NCI-H446 (cell line): ENCODE measurements around the gene LRP1B.
"Not testable (repeated sequence)": the region's sequence is repeated elsewhere in the genome, so short reads cannot be mapped to it uniquely, and the experiment has no call there.

Experiments used
- DNase-seq, 2 experiments: peaks; one replicate each; lab custom pipeline; 2025; lab: John Stamatoyannopoulos, UW

LRP1B gene

GRCh38 chr2:142104134-142104758 lies 26.6 kb downstream of the LRP1B start:
- DNase-seq: peak; percentile 62 to 72

DNA sequence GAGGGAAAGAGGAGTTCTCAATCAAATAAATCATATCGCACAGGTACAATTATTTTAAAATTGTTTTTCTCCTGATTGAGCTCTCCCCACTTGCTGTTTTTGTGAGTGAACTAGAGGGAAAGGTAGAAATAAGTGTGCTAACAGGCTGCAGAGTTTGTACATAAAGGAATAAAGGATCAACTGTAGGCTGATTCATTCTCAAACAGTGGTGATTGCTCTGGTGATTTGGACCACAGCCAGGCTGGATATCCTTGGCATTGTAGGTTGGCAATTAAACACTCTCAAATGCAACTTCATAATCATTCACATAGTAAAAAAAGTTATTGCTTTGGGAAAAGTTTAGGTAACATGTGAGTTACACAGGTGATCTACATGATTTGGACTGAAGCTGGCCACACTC lies 29.8 kb downstream of the LRP1B start:
- DNase-seq: peak; percentile 70 to 76

- peak; percentile 42 to 63 for DNase-seq
Observed at GRCh38 chr2:142100139-142100873, 30.5 kb downstream of the LRP1B start.

DNA sequence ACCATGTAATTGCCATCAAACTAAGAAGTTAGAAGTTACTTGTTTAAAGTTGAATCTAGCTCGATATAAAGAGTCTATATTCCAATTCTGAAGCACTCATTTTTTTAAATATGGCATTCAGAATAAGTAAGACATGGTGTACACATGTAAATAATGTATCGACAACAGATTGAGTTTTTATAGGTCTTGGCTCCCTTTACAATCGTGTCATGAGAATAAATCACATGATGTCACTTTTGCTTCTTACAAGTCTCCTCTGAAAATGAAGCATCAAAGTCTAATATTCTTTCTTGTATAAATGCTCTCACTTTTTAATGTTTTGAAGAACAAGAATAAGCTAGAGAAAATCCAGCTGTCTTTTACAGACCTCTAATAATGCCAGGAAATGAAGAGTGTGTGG lies 33.1 kb downstream of the LRP1B start:
- peak in 1 of 2 experiments; percentile 28 for DNase-seq

GRCh38 chr2:142095647-142096046 lies 35.2 kb downstream of the LRP1B start:
- no peak for DNase-seq

DNA sequence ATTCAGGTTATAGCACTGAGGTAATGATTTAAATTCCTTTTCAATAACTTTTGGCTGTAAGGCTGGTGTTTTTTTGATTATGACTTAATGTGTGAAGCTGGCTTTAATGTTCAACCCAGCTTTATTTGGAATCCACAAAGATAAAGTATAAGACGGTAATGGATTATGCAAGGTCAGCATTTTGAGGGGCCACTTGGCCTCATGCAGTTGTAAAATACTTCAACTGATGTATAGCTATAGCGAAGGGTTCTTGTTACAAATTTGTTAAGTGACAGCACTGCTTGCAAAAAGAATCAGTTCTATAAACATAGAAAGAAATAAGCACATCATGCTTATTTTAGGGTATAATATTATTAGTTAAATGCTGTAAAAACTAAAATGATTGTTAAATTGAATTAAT lies 36.6 kb downstream of the LRP1B start:
- DNase-seq: no peak

DNA sequence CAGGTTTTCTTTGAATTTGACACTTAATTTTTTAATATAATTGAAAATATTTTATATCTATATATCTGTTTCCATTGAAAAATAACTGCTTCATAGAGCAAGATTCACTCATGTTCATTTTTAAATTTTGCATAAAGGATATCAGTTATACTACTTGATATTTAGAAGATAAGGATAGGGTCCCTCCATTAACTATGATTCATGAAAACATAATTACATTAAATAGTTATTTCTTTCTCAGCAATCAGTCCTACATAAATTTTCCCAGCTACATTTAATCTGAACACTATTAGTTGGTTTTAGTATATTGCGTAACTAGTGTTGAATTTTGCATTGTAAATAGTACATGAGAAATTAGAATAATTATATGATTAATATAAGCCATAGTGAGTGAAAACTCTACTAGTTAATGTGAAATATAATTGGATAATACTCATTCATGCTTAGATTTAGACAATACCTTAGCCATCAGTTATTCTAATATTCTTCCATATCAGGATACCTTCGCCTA lies 42.7 kb downstream of the LRP1B start:
- no peak for DNase-seq

DNA sequence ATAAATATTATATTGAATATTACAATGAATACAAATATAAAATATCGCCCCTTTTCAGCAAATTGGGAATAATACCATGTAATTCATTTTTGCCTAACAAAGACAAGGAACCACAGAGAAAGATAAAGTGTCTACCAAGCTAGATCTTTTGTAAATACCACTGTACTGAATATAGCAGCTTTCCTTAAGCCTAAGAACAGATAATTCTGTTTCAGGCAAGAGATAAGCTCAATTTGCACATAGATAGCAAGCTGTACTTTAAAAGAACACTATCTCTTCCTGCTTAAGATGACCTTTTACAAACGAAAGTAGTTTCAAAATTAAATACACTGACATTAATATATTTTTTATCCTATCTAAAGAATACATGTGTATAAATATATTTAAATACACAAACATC lies 43.2 kb downstream of the LRP1B start:
- not testable (repeated sequence) for DNase-seq

- peak in 1 of 2 experiments; percentile 15 for DNase-seq
Observed at GRCh38 chr2:142082368-142082767, 48.4 kb downstream of the LRP1B start.

GRCh38 chr2:142076317-142076716 lies 54.5 kb downstream of the LRP1B start:
- no peak for DNase-seq

DNA sequence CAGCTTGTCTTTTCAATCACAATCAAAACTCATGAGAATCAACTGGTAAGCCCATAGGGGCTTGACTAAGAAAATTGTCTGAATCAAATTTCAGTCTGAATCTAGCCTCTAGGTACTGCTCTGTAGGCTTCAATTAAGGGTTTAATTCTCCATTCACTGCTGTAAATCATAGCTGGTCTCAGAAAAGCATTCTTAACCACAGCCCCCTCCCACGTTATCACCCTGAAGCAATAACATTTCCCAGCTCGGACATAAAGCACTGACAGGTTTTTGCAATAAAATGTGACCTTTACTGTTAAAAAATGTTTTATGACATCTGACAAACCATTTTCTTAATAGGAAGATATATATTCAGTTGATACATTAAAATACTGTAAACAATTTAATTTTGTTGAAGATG lies 55.0 kb downstream of the LRP1B start:
- DNase-seq: no peak

GRCh38 chr2:142069251-142069888 lies 61.4 kb downstream of the LRP1B start:
- DNase-seq: no peak

GRCh38 chr2:142065700-142066099 lies 65.1 kb downstream of the LRP1B start:
- peak; percentile 59 to 80 for DNase-seq

DNA sequence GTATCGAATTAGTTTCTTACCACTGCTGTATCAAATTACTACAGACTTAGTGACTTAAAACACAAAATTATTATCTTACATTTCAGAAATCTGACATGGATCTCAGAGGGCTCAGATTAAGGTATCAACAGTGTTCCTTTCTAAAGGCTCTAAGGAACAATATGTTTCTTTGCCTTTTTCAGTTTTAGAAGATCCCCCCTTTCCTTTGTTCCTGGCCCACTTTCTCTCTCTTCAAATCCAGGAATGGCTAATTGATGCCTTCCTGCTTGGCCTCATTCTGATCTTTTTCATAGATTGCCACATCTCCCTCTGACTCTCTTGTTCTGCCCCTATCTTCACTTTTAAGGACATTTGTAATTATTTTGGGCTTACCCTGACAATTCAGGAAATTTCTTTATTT lies 65.7 kb downstream of the LRP1B start:
- peak in 1 of 2 experiments; percentile 37 for DNase-seq

- DNase-seq: no peak
Observed at GRCh38 chr2:142061733-142062132, 69.1 kb downstream of the LRP1B start.

- no peak for DNase-seq
Observed at GRCh38 chr2:142058149-142058548, 72.7 kb downstream of the LRP1B start.

DNA sequence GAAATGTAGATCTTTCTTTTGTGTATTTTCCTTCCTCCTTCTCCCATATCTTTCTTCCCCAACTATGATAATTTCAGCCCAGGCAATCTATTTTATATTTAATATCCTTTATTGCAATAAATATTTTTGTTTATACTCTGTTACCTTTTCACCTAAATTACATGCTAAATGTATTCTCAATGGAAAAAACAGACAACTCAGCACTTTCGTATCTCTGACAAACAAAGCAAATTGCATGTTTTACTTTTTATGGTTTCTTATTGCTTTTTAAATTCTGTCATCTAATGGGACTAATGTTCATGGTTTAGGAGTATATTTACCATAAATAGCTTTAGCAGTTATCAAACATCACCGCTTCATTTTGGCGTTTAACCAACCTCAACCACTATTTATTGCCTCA lies 74.0 kb downstream of the LRP1B start:
- DNase-seq: no peak

GRCh38 chr2:142052220-142052863 lies 78.5 kb downstream of the LRP1B start:
- peak in 1 of 2 experiments; percentile 53 for DNase-seq

GRCh38 chr2:142048581-142048980 lies 82.2 kb downstream of the LRP1B start:
- DNase-seq: peak in 1 of 2 experiments; percentile 8

GRCh38 chr2:142045641-142046040 lies 85.2 kb downstream of the LRP1B start:
- peak in 1 of 2 experiments; percentile 39 for DNase-seq

- peak in 1 of 2 experiments; percentile 15 for DNase-seq
Observed at GRCh38 chr2:142044197-142044596, 86.6 kb downstream of the LRP1B start.

DNA sequence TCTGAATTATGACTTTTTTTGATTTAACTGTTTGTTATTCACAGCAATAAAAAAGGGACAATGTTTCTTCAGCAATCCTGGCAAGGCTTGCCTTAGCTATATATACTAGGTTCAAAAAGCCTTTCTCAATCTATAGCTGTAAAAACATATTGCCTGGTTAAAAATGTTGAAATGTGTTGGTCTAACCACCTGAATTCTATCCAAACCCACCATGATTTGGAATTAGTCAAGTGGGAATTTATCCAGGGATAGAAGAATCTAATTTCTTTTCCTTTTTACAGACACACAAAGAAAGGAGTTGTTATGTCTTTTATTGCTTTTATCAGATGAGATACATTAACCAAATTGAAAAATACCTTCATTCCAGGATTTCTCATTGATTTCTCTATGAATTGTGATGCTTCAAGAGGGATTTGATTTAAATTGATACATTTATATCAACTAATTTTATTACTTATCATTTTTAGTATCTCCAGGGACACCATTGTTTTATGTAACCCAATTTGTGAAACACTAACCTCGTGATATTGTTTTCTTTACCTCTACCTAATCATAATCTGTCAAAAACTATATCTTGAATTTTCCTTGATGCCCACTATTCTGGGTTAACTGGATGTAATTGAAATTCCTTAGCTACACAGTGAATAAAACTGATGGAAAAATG lies 88.1 kb downstream of the LRP1B start:
- DNase-seq: peak in 1 of 2 experiments; percentile 18
